HG02970 (cell line): Measurements from ENCODE around the gene CPT1B.
"Not testable (repeated sequence)": the region's sequence is repeated elsewhere in the genome, so short reads cannot be mapped to it uniquely, and the experiment has no call there.

ENCODE experiments used
- ATAC-seq: cut with Tn5 transposase; IDR thresholded peaks from one replicate; pipeline ENCODE4 v1.9.1; 2021; ENCODE audit warnings: mild to moderate bottlenecking, moderate library complexity, moderate number of reproducible peaks; ENCODE audit not compliant: unreplicated experiment, low FRiP score

CPT1B gene

DNA sequence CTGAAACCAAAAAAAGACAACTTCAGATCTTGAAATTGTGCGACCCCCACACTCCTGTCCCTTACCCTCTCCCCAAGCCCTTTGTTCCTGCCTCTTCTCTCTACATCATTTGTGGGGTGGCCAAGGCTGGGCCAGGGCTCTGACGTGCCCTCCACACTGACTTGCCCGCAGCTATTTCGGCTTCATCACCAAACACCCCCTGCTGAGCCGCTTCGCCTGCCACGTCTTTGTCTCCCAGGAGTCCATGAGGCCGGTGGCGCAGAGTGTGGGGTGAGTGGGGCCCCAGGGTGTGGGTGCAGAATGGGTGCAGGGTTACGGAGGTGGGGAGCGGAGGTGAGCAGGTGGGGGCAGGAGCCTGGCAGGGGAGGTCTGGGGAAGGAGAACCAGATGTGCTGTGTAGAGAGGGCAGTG, 31.8 kb upstream of the CPT1B start:
- ATAC-seq = no peak

DNA sequence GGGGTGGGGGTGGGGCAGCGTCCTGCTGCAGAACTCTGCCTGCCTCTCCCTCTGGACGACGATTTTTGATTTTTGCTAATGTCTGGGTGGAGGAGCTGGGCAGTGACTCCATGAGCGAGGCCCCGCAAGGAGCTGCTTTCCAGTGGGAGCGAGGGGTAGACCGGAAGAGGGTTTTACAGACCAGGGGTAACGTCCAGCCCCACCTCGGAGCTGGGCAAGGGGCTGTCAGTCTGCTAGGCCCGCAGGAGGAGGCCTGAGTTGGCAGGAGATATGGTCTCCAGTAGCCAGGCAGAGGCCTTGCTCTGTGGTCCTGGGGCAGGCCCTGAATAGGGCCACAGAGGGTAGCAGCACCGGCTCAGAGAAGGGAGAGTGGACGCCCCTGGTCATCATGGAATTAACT, 31.4 kb upstream of the CPT1B start:
- ATAC-seq = no peak

DNA sequence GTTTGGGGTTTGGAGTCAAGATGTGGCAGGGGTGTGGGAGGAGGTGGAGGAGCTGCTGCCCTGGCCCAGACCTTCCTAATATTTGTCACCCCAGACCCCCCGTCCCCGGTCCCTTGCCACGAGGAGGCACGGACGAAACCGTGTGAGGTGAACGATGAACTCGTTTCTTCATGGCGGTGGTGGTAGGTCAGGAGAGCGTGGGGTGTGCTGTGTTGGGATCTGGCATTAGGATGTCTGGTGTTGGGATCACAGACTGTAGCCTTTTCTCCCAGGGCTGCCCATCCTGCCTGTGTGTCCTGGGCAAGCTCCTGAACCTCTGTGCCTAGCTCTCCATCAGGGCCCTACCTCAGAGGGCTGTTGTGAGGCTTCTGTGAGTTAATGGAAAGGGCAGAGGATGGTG, 30.8 kb upstream of the CPT1B start:
- ATAC-seq = no peak

DNA sequence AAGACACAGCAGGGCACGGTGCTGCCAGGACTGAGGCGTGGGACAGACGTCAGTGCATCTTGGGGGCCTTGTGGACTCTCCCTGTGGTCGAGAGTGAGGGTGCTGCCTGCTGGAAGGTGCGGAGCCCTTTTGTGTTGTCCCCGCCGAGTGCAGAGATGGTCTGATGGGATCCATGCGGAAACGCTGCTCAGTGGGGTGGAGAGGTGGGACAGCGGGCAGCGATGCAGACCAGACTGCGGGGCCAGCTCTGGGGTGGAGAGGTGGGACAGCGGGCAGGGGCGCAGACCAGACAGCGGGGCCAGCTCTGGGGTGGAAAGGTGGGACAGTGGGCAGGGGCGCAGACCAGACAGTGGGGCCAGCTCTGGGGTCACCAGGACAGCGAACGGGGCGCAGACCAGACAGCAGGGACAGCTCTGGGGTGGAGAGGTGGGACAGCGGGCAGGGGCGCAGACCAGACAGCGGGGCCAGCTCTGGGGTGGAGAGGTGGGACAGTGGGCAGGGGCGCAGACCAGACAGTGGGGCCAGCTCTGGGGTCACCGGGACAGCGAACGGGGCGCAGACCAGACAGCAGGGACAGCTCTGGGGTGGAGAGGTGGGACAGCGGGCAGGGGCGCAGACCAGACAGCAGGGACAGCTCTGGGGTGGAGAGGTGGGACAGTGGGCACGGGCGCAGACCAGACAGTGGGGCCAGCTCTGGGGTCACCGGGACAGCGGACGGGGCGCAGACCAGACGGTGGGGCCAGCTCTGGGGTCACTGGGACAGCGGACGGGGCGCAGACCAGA, 30.0 kb upstream of the CPT1B start:
- not testable (repeated sequence) for ATAC-seq

DNA sequence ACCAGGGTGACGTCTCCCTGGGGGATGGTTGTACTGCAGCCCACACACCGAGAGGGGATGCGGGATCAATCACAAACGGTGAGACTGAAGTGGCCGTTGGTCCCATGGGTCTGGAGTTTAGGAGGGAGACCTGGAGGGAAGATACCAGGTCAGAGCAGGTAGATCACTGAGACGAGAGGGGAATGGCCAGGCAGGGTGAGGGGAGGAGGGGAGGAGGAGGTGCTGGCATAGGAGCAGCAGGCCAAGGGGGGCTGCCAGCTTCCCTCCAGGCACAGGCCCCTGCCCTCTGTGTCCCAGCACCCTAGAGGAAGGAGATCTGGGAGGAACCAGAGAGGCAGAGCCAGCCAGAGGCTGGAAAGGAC, 29.4 kb upstream of the CPT1B start:
- ATAC-seq = no peak

DNA sequence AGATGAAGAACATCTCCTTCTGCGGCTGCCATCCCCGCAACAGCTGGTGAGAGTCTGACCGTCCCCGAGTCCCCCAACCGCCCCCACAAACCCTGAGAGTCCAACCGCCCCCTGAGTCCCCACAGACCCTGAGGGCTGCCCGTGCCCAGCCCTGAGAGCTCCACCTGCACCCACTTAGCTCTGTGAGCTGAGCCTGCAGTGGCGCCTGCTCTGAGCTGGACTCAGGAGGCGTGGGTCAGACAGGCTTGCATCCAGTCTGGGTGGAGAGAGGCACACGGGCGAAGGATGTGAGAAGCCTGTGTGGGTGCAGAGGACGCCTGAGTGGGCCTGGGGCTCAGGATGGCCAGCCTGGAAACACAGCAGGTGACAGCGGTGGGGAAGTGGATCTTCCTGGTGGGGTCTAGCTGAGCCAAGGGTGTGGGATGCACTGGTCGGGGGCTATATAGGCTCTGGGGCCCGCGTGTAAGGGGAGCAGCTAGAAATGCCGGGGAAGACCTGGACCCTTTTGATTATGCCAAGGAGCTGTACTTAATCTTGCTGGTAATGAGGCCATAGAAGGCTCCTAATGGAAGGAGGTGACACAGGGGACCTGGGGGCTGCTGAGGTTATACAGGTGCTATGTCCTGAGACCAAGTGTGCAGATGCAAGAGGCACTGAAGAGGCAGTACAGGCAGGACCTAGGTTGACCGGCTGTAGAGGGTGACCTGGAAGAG, 28.9 kb upstream of the CPT1B start:
- ATAC-seq = no peak

DNA sequence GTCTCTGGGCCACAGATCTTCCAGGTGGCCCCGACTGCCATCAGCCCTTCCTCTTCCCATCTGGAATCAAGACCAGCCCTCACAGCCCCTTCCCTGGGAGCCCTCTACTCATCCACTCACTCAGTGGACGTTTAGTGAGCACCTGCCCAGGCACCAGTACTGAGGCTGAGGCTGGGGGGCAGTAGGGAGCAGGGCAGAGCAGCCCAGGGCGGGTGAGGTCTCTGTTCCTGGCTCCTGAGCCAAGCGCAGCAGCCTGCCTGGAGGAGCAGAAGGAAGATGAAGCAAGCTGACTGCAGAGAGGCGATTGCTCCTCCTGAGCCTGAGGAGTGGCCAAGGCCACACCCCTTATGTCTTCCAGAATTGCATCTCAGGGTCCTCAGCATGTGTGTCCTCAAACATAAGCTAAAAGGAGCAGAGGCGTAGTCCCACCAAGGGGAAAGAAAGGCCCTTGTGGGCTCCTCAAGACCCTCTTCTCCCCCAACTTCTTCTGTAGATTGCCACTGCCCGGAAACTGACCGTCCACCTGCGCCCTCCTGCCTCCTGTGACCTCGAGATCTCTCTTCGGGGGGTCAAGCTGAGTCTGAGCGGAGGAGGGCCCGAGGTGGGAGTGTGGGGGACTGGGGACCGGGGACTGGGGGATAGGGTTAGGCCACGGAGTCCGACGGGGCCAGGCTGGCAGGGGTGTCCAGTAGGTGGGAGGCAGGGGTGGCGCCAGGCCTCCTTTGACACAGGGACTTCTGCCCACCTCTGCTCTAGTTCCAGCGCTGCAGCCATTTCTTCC, 28.1 kb upstream of the CPT1B start:
- ATAC-seq = no peak

DNA sequence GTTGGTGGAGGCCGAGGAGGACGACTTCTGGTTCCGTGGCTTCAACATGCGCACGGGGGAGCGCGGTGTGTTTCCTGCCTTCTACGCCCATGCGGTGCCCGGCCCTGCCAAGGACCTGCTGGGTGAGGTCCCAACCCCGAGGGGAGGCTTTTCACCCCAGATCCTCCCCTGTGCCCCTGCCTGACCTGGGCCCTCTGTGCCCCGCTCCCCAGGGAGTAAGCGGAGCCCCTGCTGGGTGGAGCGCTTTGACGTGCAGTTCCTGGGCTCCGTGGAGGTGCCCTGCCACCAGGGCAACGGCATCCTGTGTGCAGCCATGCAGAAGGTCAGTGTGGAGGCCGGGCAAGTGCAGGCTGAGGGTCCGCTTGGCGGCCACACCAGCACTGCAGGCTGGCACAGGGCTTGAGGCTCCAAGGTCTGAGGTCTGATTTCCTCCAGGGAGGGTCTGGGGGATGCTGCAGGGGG, 27.4 kb upstream of the CPT1B start:
- no peak for ATAC-seq

DNA sequence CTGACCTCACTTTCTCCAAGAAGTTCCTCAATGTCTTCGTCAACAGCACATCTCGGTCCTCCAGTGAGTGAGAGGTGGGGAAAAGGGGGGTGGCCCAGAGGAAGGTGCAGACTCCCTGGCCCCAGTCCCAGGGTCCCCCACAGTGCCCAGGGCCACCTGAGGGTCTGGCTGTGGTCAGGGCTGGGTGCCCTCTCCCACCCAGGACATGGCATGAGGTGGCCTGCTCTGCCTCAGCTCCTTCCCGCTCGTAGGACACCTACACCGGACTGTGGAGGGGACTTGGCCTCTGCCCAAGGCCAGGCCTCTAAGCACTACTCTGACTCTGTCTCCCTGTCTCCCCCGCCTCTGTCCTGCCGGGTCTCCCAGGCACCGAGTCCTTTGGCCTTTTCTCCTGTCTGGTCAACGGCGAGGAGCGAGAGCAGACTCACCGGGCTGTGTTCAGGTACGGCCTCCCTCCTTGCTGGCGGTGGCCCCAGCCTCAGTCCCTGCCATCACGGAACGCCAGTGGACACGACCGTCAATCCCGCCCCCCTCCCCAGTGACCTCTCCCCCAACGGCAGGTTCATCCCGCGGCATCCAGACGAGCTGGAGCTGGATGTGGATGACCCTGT, 26.9 kb upstream of the CPT1B start:
- ATAC-seq = no peak

DNA sequence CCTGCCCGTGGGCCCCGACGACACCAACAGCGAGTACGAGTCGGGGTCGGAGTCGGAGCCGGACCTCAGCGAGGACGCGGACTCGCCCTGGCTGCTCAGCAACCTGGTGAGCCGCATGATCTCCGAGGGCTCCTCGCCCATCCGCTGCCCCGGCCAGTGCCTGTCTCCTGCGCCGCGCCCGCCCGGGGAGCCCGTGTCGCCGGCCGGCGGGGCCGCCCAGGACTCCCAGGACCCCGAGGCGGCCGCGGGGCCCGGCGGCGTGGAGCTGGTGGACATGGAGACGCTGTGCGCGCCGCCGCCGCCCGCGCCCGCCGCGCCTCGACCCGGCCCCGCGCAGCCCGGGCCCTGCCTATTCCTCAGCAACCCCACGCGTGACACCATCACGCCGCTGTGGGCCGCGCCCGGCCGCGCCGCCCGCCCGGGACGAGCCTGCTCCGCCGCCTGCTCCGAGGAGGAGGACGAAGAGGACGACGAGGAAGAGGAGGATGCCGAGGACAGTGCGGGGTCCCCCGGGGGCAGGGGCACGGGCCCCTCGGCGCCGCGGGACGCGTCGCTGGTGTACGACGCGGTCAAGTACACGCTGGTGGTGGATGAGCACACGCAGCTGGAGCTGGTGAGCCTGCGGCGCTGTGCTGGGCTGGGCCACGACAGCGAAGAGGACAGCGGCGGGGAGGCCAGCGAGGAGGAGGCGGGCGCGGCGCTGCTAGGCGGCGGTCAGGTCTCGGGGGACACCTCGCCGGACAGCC, 26.2 kb upstream of the CPT1B start:
- no peak for ATAC-seq

DNA sequence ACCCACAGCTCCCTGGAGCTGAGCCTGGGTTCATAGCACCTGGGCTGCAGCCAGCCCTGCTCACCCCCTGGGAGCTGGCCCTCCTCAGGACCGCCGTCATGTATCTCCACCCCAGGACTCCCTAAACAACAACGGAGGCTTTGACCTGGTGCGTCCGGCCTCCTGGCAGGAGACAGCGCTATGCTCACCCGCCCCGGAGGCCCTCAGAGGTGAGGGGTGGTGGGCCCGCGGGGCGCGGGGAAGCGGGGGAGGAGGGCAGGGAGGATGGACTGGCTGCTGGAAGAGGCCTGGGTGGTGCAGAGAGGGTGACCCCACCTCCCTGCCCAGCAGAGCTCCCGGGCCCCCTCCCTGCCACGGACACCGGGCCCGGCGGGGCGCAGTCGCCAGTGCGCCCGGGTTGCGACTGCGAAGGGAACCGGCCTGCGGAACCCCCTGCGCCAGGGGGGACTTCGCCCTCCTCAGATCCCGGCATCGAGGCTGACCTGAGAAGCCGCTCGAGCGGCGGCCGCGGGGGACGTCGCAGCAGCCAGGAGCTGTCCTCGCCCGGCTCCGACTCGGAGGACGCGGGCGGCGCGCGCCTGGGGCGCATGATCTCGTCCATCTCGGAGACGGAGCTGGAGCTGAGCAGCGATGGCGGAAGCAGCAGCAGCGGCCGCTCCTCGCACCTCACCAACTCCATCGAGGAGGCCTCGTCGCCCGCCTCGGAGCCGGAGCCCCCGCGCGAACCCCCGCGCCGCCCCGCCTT, 25.5 kb upstream of the CPT1B start:
- ATAC-seq = no peak

DNA sequence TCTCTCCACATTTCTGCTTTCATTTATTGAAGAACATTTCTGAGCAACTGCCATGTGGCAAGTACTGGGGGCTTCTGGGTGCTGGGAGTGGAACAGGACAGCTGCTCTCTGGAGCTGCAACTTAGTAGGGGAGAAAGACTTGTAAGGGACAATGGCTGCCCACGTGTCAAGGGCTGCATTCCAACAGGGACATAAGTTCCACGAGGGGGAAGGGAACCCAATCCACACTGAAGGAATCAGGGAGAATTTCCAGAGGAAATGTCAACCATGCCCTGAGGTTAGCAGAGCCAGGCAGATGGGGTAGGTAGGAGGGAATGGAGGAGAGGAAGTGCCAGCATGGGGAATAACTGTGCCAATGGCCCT, 24.1 kb upstream of the CPT1B start:
- ATAC-seq = no peak

DNA sequence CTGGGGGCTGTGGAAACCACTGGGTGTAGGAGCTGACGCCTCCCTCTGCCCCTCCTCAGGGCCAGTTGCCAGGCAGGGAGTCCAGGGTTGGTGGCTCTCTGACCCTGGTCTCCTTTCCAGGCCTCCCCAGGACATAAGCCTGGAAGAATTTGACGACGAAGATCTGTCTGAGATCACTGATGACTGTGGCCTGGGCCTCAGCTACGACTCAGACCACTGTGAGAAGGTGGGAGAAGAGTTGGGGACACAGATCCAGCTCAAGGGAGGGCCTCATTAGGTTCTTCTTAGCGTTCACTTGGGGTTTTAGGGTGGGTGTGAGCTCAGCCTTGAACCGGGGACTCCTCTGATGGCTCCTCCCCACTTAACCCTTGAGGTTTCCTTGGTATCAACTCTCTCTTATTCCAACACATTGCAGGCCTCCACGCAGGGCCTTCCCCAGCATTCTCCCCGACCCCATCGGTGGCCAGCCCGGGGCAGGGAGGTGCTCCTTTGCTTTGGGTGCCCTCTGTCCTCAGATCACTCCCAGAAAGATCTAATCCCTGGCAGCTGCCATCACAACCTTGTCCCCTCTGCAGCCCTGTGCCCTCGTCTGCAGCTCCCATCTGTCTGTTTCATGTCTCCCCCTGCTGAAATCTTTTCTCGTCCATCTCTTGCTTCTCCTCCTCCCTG, 23.6 kb upstream of the CPT1B start:
- ATAC-seq = no peak

DNA sequence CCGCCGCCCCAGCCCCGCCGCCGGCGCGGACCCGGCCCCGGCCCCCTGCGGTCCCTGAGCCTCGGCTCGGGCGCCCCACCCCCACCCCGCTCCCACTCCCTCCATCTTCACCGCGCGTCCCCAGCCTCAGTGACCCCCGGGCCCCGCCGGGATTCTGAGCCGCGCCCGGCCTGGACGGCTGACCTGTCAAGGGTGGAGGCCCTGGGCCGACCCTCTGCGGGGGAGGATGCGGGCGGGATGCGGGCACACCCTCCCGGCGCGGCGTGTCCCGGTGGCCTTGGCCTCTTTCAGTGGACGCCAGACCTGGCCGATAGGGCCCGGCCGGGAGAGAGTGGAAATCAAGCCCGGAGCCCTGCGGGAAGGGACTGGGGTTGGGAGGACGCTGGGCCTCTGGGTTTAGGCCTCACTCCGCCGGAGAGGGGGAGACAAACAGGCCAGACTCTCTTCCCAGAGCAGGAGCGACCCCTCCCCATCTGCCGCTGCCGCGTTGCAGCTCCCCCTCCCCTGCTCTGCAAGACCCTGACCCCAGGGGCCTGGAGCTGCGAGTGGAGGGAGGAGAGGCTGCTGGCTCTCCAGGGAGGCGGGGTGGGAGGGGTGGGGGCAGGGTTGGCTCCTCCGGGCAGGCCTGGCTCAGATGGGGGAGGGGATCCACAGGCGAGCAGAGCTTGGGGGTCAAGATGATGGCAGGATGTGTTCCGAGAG, 22.9 kb upstream of the CPT1B start:
- no peak for ATAC-seq

DNA sequence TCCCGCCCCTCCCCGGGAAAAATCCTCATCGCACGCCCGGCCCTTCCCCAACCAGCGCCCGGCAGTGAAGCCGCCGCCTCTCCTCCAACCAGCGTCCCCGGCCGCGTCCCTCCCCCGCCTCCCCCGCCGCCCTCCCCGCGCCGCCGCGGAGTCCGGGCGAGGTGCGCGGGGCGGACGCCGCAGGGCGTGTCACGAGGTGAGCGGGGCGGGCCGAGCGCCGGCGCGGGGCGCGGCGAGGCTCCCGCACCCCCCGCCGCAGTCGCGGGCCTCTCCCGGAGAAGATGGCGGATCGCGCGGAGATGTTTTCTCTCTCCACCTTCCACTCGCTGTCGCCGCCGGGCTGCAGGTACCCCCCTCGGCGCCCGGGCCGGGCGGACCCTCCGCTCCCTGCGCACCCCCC, 22.3 kb upstream of the CPT1B start, which contains the start of gene MAPK8IP2:
TSS of gene MAPK8IP2 (plus strand) at position 256 of the 400 bp plus-strand sequence. CDS start at position 282, 26 bp downstream.
- no peak for ATAC-seq

DNA sequence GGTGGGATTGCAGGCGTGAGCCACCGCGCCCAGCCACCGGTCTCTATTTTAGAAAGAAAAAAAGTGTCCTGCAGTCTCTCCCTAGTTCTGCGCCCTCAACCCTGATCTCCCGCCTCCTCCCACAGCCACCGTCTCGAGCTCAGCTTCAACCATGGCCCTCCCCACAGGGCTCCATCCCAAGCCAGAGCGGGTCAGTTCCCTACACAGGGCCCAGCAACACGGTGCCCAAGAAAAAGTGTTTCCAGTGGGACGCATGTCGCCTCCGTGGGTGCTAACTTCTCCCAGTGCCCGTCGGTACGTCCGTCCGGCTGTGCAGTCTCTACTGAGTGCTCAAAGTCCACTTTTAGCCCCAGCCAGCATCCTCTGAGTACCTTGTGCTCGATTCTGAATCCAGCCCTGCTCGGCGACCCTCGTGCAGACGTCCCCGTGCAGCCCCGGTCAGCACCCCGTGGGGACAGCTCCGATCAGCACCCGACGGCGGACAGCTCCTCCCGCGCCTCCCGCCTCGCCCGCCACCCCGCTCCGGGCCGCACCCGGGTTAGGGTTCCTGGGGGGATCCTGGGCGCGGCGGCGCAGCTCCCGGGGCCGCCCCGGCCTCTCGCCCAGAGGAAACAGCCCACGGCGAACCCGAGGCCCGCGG, 21.7 kb upstream of the CPT1B start:
- ATAC-seq = no peak

DNA sequence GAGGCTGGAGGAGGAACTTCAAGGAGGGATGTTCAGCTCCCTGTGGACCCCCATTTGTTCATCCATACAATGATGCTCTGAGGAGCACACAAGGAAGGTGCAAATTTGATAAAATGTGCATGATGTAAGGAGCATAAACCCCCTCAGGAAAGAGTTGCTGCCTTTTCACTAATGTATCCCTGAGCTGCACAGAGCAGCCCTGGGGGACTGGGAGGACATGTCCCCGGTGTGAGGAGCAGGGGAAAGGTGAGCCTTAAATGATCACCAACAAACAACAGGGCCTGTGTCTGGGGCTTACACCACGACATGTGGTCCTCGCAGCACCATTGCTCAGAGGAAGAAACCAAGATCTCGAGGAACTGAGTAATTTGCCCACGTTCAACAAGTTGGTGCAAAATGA, 18.9 kb upstream of the CPT1B start:
- no peak for ATAC-seq

DNA sequence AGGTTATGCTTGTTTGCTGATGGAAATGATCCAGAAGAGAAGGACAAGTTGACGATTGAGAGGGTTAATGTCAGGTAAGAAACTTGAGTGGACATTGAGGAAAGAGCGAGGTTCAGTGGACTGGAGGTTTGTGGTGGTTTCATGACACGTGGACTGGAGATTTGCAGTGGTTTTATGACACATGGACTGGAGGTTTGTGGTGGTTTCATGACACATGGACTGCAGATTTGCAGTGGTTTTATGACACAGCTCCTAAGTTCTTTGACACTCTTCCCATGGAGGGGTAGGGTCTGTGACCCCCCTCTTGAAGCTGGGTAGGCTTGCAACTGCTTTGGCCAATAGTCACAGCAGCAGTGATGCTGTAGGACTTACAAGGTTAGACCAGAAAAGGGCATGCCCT, 17.0 kb upstream of the CPT1B start:
- ATAC-seq = no peak
